Suppressor macrophage (primary cell): Measurements from ENCODE around the gene FRMD4B.
A peak's percentile ranks its signal among the peaks of the same experiment; 100 is the strongest.

Source experiments
- DNase-seq, 4 experiments: peaks; one replicate each; pipeline ENCODE4 v3.0.0-alpha.2; 2020 to 2022
- total RNA-seq, 17 experiments: gene quantifications; one replicate each; lab custom pipeline; 2026; ENCODE audit warnings: mixed read lengths in 6 of 17, inconsistent platforms in 3 of 17; lab: John Stamatoyannopoulos, UW

The FRMD4B gene
- total RNA-seq: 28.0 to 222 (median 155) reads per million in 17 experiments

- DNase-seq: peak; percentile 78 to 90 (median 85)
Observed at GRCh38 chr3:69385723-69386555, at the start of gene FRMD4B. Gene FRMD4B, minus strand, starts transcription at chr3:69386088. Its CDS starts 99 bp downstream, at chr3:69385989.

GRCh38 chr3:69433969-69434325 is 48.1 kb upstream of the FRMD4B start:
- peak in 2 of 4 experiments; percentile 34 to 46 for DNase-seq

- DNase-seq: peak in 1 of 4 experiments; percentile 28
Observed at GRCh38 chr3:69433121-69433968, 47.5 kb upstream of the FRMD4B start.

- DNase-seq: no peak
Observed at GRCh38 chr3:69428657-69429255, 42.9 kb upstream of the FRMD4B start.

- DNase-seq: no peak
Observed at GRCh38 chr3:69426967-69427304, 41.0 kb upstream of the FRMD4B start.

GRCh38 chr3:69426291-69426966 is 40.5 kb upstream of the FRMD4B start:
- DNase-seq: no peak

GRCh38 chr3:69425249-69425648 is 39.4 kb upstream of the FRMD4B start:
- peak in 2 of 4 experiments; percentile 21 to 43 for DNase-seq

GRCh38 chr3:69423463-69424155 is 37.7 kb upstream of the FRMD4B start:
- DNase-seq: no peak

- no peak for DNase-seq
Observed at GRCh38 chr3:69422751-69423150, 36.9 kb upstream of the FRMD4B start.

- DNase-seq: peak; percentile 53 to 80 (median 72)
Observed at GRCh38 chr3:69420781-69421520, 35.1 kb upstream of the FRMD4B start.

GRCh38 chr3:69419276-69419675 is 33.4 kb upstream of the FRMD4B start:
- no peak for DNase-seq

GRCh38 chr3:69417541-69418078 is 31.7 kb upstream of the FRMD4B start:
- DNase-seq: no peak

- no peak for DNase-seq
Observed at GRCh38 chr3:69413551-69414207, 27.8 kb upstream of the FRMD4B start.

- DNase-seq: no peak
Observed at GRCh38 chr3:69411346-69411745, 25.5 kb upstream of the FRMD4B start.

GRCh38 chr3:69410301-69410700 is 24.4 kb upstream of the FRMD4B start:
- DNase-seq: peak; percentile 72 to 82 (median 77)

GRCh38 chr3:69409831-69410230 is 23.9 kb upstream of the FRMD4B start:
- DNase-seq: peak in 1 of 4 experiments; percentile 25

- DNase-seq: peak; percentile 71 to 86 (median 80)
Observed at GRCh38 chr3:69409011-69409410, 23.1 kb upstream of the FRMD4B start.

- DNase-seq: no peak
Observed at GRCh38 chr3:69408542-69408941, 22.7 kb upstream of the FRMD4B start.

- no peak for DNase-seq
Observed at GRCh38 chr3:69407908-69408307, 22.0 kb upstream of the FRMD4B start.

GRCh38 chr3:69406163-69406562 is 20.3 kb upstream of the FRMD4B start:
- no peak for DNase-seq
